ENCODE results near the gene PDE1C.

The PDE1C gene

GRCh38 chr7:32069116-32069650 lies 1.0 kb downstream of the PDE1C start:
- H3K27ac Mint-ChIP-seq = no peak overlapping the region
- no peaks in the 10 kb centered on the region for H3K9me3 Mint-ChIP-seq
- H3K4me1 Mint-ChIP-seq = peaks cover 13% of the 10 kb centered on the region
- TF ChIP-seq, protein P1, sequence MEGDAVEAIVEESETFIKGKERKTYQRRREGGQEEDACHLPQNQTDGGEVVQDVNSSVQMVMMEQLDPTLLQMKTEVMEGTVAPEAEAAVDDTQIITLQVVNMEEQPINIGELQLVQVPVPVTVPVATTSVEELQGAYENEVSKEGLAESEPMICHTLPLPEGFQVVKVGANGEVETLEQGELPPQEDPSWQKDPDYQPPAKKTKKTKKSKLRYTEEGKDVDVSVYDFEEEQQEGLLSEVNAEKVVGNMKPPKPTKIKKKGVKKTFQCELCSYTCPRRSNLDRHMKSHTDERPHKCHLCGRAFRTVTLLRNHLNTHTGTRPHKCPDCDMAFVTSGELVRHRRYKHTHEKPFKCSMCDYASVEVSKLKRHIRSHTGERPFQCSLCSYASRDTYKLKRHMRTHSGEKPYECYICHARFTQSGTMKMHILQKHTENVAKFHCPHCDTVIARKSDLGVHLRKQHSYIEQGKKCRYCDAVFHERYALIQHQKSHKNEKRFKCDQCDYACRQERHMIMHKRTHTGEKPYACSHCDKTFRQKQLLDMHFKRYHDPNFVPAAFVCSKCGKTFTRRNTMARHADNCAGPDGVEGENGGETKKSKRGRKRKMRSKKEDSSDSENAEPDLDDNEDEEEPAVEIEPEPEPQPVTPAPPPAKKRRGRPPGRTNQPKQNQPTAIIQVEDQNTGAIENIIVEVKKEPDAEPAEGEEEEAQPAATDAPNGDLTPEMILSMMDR (IDR thresholded peaks at IDR 0.05; ENCODE audit: unreplicated experiment in 3 of 3) = no peak
- H3K27me3 Mint-ChIP-seq (ENCODE audit: low read depth) = peaks cover 88% of the 10 kb centered on the region
- peak overlapping the region; percentile 82 to 93 (median 83) for H3K4me3 Mint-ChIP-seq
- no peaks in the 10 kb centered on the region for H3K36me3 Mint-ChIP-seq (ENCODE audit: low read depth)

DNA sequence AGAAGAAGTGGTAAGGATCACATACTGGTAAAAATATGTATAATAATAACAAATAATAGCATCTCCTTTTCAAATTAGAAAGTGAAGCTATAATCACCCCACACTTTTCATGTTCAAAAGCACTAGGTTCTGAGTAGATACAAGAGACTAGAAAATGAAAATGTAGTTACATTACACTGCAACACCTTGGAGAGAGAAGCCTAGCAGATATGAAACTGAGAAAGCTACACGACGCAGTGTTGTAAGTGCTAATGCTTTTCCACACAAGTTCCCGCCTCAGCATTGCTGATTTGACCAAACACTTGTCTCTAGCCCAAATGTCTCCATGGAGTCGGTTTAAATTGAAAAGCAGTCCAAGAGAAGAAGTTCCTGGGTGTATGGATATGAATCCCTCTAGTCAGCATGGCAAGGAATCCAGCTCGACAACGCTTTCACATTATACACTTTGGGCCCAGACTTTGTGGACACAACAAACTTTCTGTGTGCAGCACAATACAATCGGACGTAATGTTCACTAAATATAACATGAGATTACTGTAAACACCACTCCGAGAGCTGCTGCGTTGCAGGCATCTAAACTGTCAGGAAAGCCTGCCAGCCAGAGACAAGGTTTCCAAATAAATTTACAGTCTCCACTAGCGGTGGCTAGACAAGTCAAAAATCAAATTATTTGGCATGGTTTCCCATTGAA lies 1.7 kb downstream of the PDE1C start:
- no peaks in the 10 kb centered on the region for H3K9me3 Mint-ChIP-seq
- no peak overlapping the region for H3K27ac Mint-ChIP-seq
- H3K4me1 Mint-ChIP-seq = peaks cover 13% of the 10 kb centered on the region
- peaks cover 87% of the 10 kb centered on the region for H3K27me3 Mint-ChIP-seq (ENCODE audit: low read depth)
- no peaks in the 10 kb centered on the region for H3K36me3 Mint-ChIP-seq (ENCODE audit: low read depth)
- TF ChIP-seq, protein P1 (IDR thresholded peaks at IDR 0.05; ENCODE audit: unreplicated experiment in 3 of 3) = no peak
- H3K4me3 Mint-ChIP-seq = peak overlapping the region; percentile 46 to 93 (median 83)

- TF ChIP-seq, protein P1 (IDR thresholded peaks at IDR 0.05; ENCODE audit: unreplicated experiment in 3 of 3) = no peak
- Mint-ChIP-seq H3K36me3 (ENCODE audit: low read depth) (no peaks in the 10 kb centered on the region), H3K4me3 (no peak overlapping the region), H3K4me1 (peaks cover 18% of the 10 kb centered on the region), H3K27me3 (ENCODE audit: low read depth) (peaks cover 69% of the 10 kb centered on the region), H3K9me3 (no peaks in the 10 kb centered on the region), H3K27ac (no peak overlapping the region)
Measured at GRCh38 chr7:32066441-32066840, 3.8 kb downstream of the PDE1C start.

DNA sequence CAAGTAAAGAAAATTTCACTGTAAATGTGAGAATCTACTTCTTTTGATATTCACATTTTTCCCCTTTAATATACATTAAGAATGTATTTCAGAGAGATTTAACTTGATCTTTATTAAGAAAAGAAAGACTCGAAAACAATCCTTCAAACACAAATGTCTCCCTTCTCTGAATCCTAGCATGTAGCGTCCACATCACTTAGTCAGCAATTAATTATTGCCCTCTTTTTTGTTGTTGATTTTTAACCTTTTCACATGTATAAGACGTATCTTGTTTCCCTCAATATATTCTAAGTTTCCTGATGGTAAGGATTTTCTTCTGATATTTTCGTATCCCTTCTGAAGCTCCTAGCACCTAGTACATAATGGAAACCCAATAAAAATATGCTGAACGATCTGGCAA lies 6.6 kb downstream of the PDE1C start:
- H3K27ac Mint-ChIP-seq = no peak overlapping the region
- H3K9me3 Mint-ChIP-seq = no peaks in the 10 kb centered on the region
- peaks cover 28% of the 10 kb centered on the region for H3K4me1 Mint-ChIP-seq
- H3K36me3 Mint-ChIP-seq (ENCODE audit: low read depth) = no peaks in the 10 kb centered on the region
- no peak overlapping the region for H3K4me3 Mint-ChIP-seq
- TF ChIP-seq, protein P1 (IDR thresholded peaks at IDR 0.05; ENCODE audit: unreplicated experiment in 3 of 3) = no peak
- H3K27me3 Mint-ChIP-seq (ENCODE audit: low read depth) = peaks cover 40% of the 10 kb centered on the region

DNA sequence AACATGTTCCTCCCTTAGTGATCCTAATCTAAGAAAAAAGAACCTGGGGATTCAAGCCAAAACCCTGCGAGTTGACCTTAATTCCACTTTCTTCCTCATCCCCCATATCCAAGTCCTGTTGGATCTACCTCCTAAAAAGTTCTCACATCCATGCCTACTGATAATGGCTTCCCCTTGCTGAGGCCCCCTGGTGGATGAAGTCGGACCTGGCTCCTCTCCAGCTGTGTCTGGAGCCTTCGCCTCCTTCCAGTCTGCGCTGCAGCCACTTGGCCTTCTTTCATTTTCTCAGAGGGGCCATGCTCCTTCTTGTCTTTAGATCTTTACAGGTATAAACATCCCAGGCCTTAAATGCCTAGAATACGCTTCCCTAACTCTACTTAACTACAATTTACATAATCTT lies 8.1 kb downstream of the PDE1C start:
- H3K4me1 Mint-ChIP-seq = peaks cover 41% of the 10 kb centered on the region
- peaks cover 26% of the 10 kb centered on the region for H3K27me3 Mint-ChIP-seq (ENCODE audit: low read depth)
- H3K27ac Mint-ChIP-seq = no peak overlapping the region
- TF ChIP-seq, protein P1 (IDR thresholded peaks at IDR 0.05; ENCODE audit: unreplicated experiment in 3 of 3) = peak; percentile 26 to 55 (median 35)
- no peak overlapping the region for H3K4me3 Mint-ChIP-seq
- no peaks in the 10 kb centered on the region for H3K9me3 Mint-ChIP-seq
- H3K36me3 Mint-ChIP-seq (ENCODE audit: low read depth) = no peaks in the 10 kb centered on the region

- peaks cover 45% of the 10 kb centered on the region for H3K4me1 Mint-ChIP-seq
- no peak overlapping the region for H3K27ac Mint-ChIP-seq
- H3K36me3 Mint-ChIP-seq (ENCODE audit: low read depth) = no peaks in the 10 kb centered on the region
- no peak overlapping the region for H3K4me3 Mint-ChIP-seq
- H3K9me3 Mint-ChIP-seq = no peaks in the 10 kb centered on the region
- TF ChIP-seq, protein P1 (IDR thresholded peaks at IDR 0.05; ENCODE audit: unreplicated experiment in 3 of 3) = no peak
- H3K27me3 Mint-ChIP-seq (ENCODE audit: low read depth) = peaks cover 18% of the 10 kb centered on the region
Measured at GRCh38 chr7:32061346-32061745, 8.9 kb downstream of the PDE1C start.

Measured in nephron (organoid).